ENCODE measurements around the gene SPATA32. TPM values are rescaled to one million over a fixed set of nuclear protein-coding genes. Genes with fewer than 3 reads are reported as not detected.
A peak's percentile ranks its signal among the peaks of the same experiment; 100 is the strongest.

The SPATA32 gene
- total RNA-seq, 2 experiments from 2014 or later, result 0.12 TPM; not detected in 1

- Mint-ChIP-seq H3K27ac (peak overlapping the region; percentile 21), H3K4me1 (ENCODE audit: low read depth) (peaks cover 43% of the 10 kb centered on the region), H3K4me3 (no peak overlapping the region), H3K27me3 (no peaks in the 10 kb centered on the region), H3K36me3 (peaks cover 53% of the 10 kb centered on the region), H3K9me3 (no peaks in the 10 kb centered on the region)
- POLR2A ChIA-PET, result interaction anchor here (1.2 to 4.4 kb wide), 2 partner anchors 16 to 19 kb away, joined by 4 to 23 read pairs; no protein-coding TSS in a partner anchor
- CTCF ChIA-PET, result interaction anchor here (0.6 to 8.0 kb wide), 7 partner anchors 9 to 110 kb away, joined by 3 to 77 read pairs (median 4); partner anchors contain the start of genes ACBD4 and FMNL1
- no peak for DNase-seq
- intact Hi-C loops (cut with micrococcal nuclease), result no loop called here
Measured at GRCh38 chr17:45244725-45245656, 16.9 kb downstream of the SPATA32 start.

- CTCF ChIA-PET, result interaction anchor here (0.7 to 2.1 kb wide), 3 partner anchors 15 to 1482 kb away, joined by 3 to 7 read pairs (median 7); no protein-coding TSS in a partner anchor
- Mint-ChIP-seq H3K36me3 (peaks cover 59% of the 10 kb centered on the region), H3K27me3 (no peaks in the 10 kb centered on the region), H3K9me3 (no peaks in the 10 kb centered on the region), H3K4me1 (ENCODE audit: low read depth) (peaks cover 35% of the 10 kb centered on the region), H3K4me3 (no peak overlapping the region), H3K27ac (no peak overlapping the region)
- no peak for DNase-seq
- POLR2A ChIA-PET, result interaction anchor here (1.1 kb wide), 1 partner anchor 21 kb away, joined by 4 read pairs; no protein-coding TSS in a partner anchor
- intact Hi-C loops (cut with micrococcal nuclease), result no loop called here
Measured at GRCh38 chr17:45243750-45244149, 18.1 kb downstream of the SPATA32 start.

- Mint-ChIP-seq H3K9me3 (no peaks in the 10 kb centered on the region), H3K4me3 (no peak overlapping the region), H3K36me3 (peaks cover 74% of the 10 kb centered on the region), H3K27ac (peak overlapping the region; percentile 62), H3K27me3 (no peaks in the 10 kb centered on the region), H3K4me1 (ENCODE audit: low read depth) (peaks cover 36% of the 10 kb centered on the region)
- ChIA-PET POLR2A (interaction anchor here (1.9 kb wide), 1 partner anchor 16 kb away, joined by 5 read pairs; no protein-coding TSS in a partner anchor), CTCF (interaction anchor here (0.9 to 2.1 kb wide), 2 partner anchors 13 to 22 kb away, joined by 3 to 7 read pairs; no protein-coding TSS in a partner anchor)
- DNase-seq, result no peak
- intact Hi-C loops (cut with micrococcal nuclease), result no loop called here
Measured at GRCh38 chr17:45242029-45242414, 19.9 kb downstream of the SPATA32 start.

- Mint-ChIP-seq H3K4me1 (ENCODE audit: low read depth) (peaks cover 30% of the 10 kb centered on the region), H3K9me3 (no peaks in the 10 kb centered on the region), H3K27me3 (no peaks in the 10 kb centered on the region), H3K27ac (no peak overlapping the region), H3K4me3 (no peak overlapping the region), H3K36me3 (peaks cover 73% of the 10 kb centered on the region)
- POLR2A ChIA-PET, result interaction anchor here (1.9 kb wide), 1 partner anchor 16 kb away, joined by 5 read pairs; no protein-coding TSS in a partner anchor
- intact Hi-C loops (cut with micrococcal nuclease), result no loop called here
- no peak for DNase-seq
- CTCF ChIA-PET, result interaction anchor here (0.7 kb wide), 1 partner anchor 9 kb away, joined by 7 read pairs; no protein-coding TSS in a partner anchor
Measured at GRCh38 chr17:45241328-45242028, 20.4 kb downstream of the SPATA32 start.

GRCh38 chr17:45240905-45241327 is 21.0 kb downstream of the SPATA32 start:
- Mint-ChIP-seq H3K9me3 (no peaks in the 10 kb centered on the region), H3K4me3 (no peak overlapping the region), H3K27me3 (no peaks in the 10 kb centered on the region), H3K27ac (peak overlapping the region; percentile 5), H3K36me3 (peaks cover 73% of the 10 kb centered on the region), H3K4me1 (ENCODE audit: low read depth) (peaks cover 27% of the 10 kb centered on the region)
- ChIA-PET CTCF (interaction anchor here (0.7 to 1.0 kb wide), 2 partner anchors 9 to 21 kb away, joined by 5 to 7 read pairs; no protein-coding TSS in a partner anchor), POLR2A (interaction anchor here (1.9 kb wide), 1 partner anchor 15 kb away, joined by 5 read pairs; no protein-coding TSS in a partner anchor)
- DNase-seq, result no peak
- intact Hi-C loops (cut with micrococcal nuclease), result no loop called here

GRCh38 chr17:45238155-45238774 is 23.6 kb downstream of the SPATA32 start:
- Mint-ChIP-seq H3K4me3 (no peak overlapping the region), H3K27ac (peak overlapping the region; percentile 74), H3K27me3 (no peaks in the 10 kb centered on the region), H3K9me3 (no peaks in the 10 kb centered on the region), H3K36me3 (peaks cover 74% of the 10 kb centered on the region), H3K4me1 (ENCODE audit: low read depth) (peaks cover 38% of the 10 kb centered on the region)
- POLR2A ChIA-PET, result interaction anchor here (1.6 to 2.4 kb wide), 2 partner anchors 9 to 12 kb away, joined by 4 to 7 read pairs; no protein-coding TSS in a partner anchor
- CTCF ChIA-PET, result interaction anchor here (1.0 to 12.6 kb wide), 4 partner anchors 9 to 103 kb away, joined by 3 to 488 read pairs (median 10); partner anchors contain the start of genes ACBD4 and FMNL1
- intact Hi-C loops (cut with micrococcal nuclease), result no loop called here
- no peak for DNase-seq

GRCh38 chr17:45237686-45238085 is 24.2 kb downstream of the SPATA32 start:
- ChIA-PET POLR2A (interaction anchor here (1.0 to 2.4 kb wide), 2 partner anchors 9 to 19 kb away, joined by 4 to 7 read pairs; no protein-coding TSS in a partner anchor), CTCF (interaction anchor here (1.0 to 12.6 kb wide), 3 partner anchors 8 to 40 kb away, joined by 3 to 488 read pairs (median 17); partner anchors contain the start of gene FMNL1)
- H3K9me3 Mint-ChIP-seq, result no peaks in the 10 kb centered on the region
- H3K4me1 Mint-ChIP-seq (ENCODE audit: low read depth), result peaks cover 44% of the 10 kb centered on the region
- peak overlapping the region; percentile 74 for H3K27ac Mint-ChIP-seq
- intact Hi-C loops (cut with micrococcal nuclease), result no loop called here
- H3K36me3 Mint-ChIP-seq, result peaks cover 74% of the 10 kb centered on the region
- H3K4me3 Mint-ChIP-seq, result no peak overlapping the region
- H3K27me3 Mint-ChIP-seq, result no peaks in the 10 kb centered on the region
- DNase-seq, result no peak

- intact Hi-C loops (cut with micrococcal nuclease), result no loop called here
- CTCF ChIA-PET, result interaction anchor here (1.2 to 12.6 kb wide), 12 partner anchors 9 to 165 kb away, joined by 3 to 488 read pairs (median 10); partner anchors contain the start of genes ACBD4 and FMNL1
- no peak for DNase-seq
- H3K4me3 Mint-ChIP-seq, result no peak overlapping the region
- H3K36me3 Mint-ChIP-seq, result peaks cover 76% of the 10 kb centered on the region
- H3K27ac Mint-ChIP-seq, result peak overlapping the region; percentile 73
- POLR2A ChIA-PET, result interaction anchor here (2.0 to 3.3 kb wide), 2 partner anchors 10 to 16 kb away, joined by 16 to 21 read pairs; partner anchors contain the start of gene FMNL1
- peaks cover 58% of the 10 kb centered on the region for H3K4me1 Mint-ChIP-seq (ENCODE audit: low read depth)
- H3K9me3 Mint-ChIP-seq, result no peaks in the 10 kb centered on the region
- no peaks in the 10 kb centered on the region for H3K27me3 Mint-ChIP-seq
Measured at GRCh38 chr17:45236282-45236606, 25.6 kb downstream of the SPATA32 start.

GRCh38 chr17:45235416-45236281 is 26.2 kb downstream of the SPATA32 start:
- POLR2A ChIA-PET, result interaction anchor here (1.2 to 3.3 kb wide), 3 partner anchors 10 to 16 kb away, joined by 6 to 21 read pairs (median 16); partner anchors contain the start of gene FMNL1
- intact Hi-C loops (cut with micrococcal nuclease), result loop anchor here (1.0 kb wide), 1 partner anchor 16 kb away; no protein-coding TSS in a partner anchor
- H3K9me3 Mint-ChIP-seq, result no peaks in the 10 kb centered on the region
- H3K4me3 Mint-ChIP-seq, result no peak overlapping the region
- H3K4me1 Mint-ChIP-seq (ENCODE audit: low read depth), result peaks cover 63% of the 10 kb centered on the region
- H3K36me3 Mint-ChIP-seq, result peaks cover 73% of the 10 kb centered on the region
- H3K27ac Mint-ChIP-seq, result peak overlapping the region; percentile 73
- CTCF ChIA-PET, result interaction anchor here (0.6 to 12.6 kb wide), 21 partner anchors 10 to 157 kb away, joined by 3 to 488 read pairs (median 5); partner anchors contain the start of genes ACBD4, FMNL1 and HEXIM2
- DNase-seq, result peak; percentile 83
- H3K27me3 Mint-ChIP-seq, result no peaks in the 10 kb centered on the region

Measured in activated CD4-positive, alpha-beta memory T cell treated with anti-CD3 and anti-CD28 coated beads for 36 hours (primary cell).